ENCODE results near the gene UGT1A7. TPM values are rescaled to one million over a fixed set of nuclear protein-coding genes. Genes with fewer than 3 reads are reported as not detected.
"Not testable (repeated sequence)": the region's sequence is repeated elsewhere in the genome, so short reads cannot be mapped to it uniquely, and the experiment has no call there.

UGT1A7 gene
- total RNA-seq, 4 donors from 2014 or later = not detected

DNA sequence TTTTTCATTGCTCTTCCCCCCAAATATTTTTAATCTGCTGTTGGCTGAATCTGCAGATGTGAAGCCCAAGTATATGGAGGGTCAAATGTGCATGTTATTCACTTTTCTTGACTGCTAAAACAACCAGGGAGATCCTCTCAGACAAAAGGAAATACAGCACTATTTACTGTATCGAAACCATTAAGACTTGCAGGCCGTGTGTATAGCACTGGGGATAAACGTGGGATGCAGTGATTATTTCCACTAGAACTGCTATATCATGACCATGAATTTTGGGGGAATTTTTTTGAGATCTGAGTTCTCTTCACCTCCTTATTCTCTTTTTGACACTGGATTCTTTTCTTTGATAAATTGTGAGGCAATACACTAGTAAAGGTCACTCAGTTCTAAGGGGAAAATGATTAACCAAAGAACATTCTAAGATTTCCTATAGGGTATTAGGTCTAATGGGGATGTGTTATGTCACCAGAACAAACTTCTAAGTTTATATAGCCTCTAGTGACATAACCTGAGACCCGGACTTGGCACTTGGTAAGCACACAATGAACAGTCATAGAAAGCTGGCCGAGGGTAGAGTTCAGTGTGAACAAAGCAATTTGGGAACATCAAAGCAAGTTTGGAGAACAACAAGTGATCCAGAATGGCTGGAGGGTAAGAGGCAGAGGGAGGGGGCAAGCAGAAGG is 63.5 kb downstream of the UGT1A7 start:
- intact Hi-C loops (cut with DNase I; ENCODE audit: low total_unique reads) (no loop called here), in situ Hi-C loops (cut with MboI; ENCODE audit: low sequenced_read_pairs in 4 of 4) (no loop called here)
- no peaks in the 10 kb centered on the region for H3K27me3 ChIP-seq
- no peaks in the 10 kb centered on the region for H3K36me3 ChIP-seq
- no peak overlapping the region for H3K27ac ChIP-seq
- no peaks in the 10 kb centered on the region for H3K9me3 ChIP-seq
- H3K4me1 ChIP-seq = no peaks in the 10 kb centered on the region
- DNase-seq (no peak), ATAC-seq (no peak)
- no peak for TF ChIP-seq CTCF (IDR thresholded peaks at IDR 0.05 in 4 of 5, conservative IDR thresholded peaks at IDR 0.05 in 1 of 5)
- no peak for TF ChIP-seq POLR2A (IDR thresholded peaks at IDR 0.05)
- no peak overlapping the region for H3K4me3 ChIP-seq

DNA sequence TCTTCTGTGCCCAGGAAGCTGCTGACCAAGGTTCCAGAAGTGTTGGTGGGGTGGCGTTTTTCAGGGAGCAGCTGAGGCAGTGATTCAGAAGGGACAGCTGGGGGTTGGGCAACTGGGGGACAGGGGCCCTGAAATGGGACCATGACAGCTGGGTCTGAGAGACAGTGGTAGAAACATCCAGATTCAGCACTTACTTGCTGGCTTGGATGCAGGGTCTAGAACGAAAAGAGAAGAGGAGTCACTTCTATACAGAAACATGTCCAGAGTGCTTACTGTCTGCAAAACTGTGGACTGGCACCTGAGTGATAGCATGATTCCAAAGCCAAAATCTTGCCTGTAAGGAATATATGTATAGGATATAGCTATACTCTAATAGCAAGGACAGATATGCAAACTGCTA is 64.1 kb downstream of the UGT1A7 start:
- in situ Hi-C loops (cut with MboI; ENCODE audit: low sequenced_read_pairs in 4 of 4); H3K4me3 ChIP-seq; H3K36me3 ChIP-seq; intact Hi-C loops (cut with DNase I; ENCODE audit: low total_unique reads); H3K4me1 ChIP-seq; DNase-seq; H3K27me3 ChIP-seq; H3K27ac ChIP-seq; ATAC-seq; H3K9me3 ChIP-seq: not testable (repeated sequence)

GRCh38 chr2:233746475-233747282 is 65.0 kb downstream of the UGT1A7 start:
- TF ChIP-seq CTCF (IDR thresholded peaks at IDR 0.05 in 4 of 5, conservative IDR thresholded peaks at IDR 0.05 in 1 of 5) (no peak), POLR2A (IDR thresholded peaks at IDR 0.05) (no peak)
- Histone ChIP-seq H3K4me3 (no peak overlapping the region), H3K9me3 (no peaks in the 10 kb centered on the region), H3K36me3 (no peaks in the 10 kb centered on the region), H3K27ac (no peak overlapping the region), H3K27me3 (no peaks in the 10 kb centered on the region), H3K4me1 (no peaks in the 10 kb centered on the region)
- ATAC-seq (no peak), DNase-seq (no peak)
- in situ Hi-C loops (cut with MboI; ENCODE audit: low sequenced_read_pairs in 4 of 4) = no loop called here
- intact Hi-C loops (cut with DNase I; ENCODE audit: low total_unique reads) = no loop called here

DNA sequence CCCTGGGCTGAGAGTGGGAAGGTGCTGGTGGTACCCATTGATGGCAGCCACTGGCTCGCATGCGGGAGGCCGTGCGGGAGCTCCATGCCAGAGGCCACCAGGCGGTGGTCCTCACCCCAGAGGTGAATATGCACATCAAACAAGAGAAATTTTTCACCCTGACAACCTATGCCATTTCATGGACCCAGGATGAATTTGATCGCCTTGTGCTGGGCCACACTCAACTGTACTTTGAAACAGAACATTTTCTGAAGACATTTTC is 65.5 kb downstream of the UGT1A7 start:
- Histone ChIP-seq H3K4me1 (no peaks in the 10 kb centered on the region), H3K4me3 (no peak overlapping the region), H3K36me3 (no peaks in the 10 kb centered on the region), H3K27me3 (no peaks in the 10 kb centered on the region), H3K27ac (no peak overlapping the region), H3K9me3 (no peaks in the 10 kb centered on the region)
- intact Hi-C loops (cut with DNase I; ENCODE audit: low total_unique reads) = no loop called here
- in situ Hi-C loops (cut with MboI; ENCODE audit: low sequenced_read_pairs in 4 of 4) = no loop called here
- DNase-seq (no peak), ATAC-seq (no peak)
- TF ChIP-seq POLR2A (IDR thresholded peaks at IDR 0.05) (no peak), CTCF (IDR thresholded peaks at IDR 0.05 in 4 of 5, conservative IDR thresholded peaks at IDR 0.05 in 1 of 5) (no peak)

DNA sequence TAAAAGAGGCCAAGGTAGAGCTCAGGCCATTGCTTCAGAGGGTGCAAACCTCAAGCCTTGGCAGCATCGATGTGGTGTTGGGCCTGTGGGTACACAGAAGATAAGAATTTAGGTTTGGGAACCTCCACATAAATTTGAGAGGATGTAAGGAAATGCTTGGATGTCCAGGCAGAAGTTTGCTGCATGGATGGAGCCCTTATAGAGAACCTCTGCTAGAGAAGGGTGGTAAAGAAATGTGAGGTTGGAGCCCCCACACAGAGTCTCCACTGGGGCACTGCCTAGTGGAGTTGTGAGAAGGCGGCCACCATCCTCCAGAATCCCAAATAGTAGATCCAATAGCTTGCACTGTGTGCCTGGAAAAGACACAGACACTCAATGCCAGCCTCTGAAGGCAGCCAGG is 69.0 kb downstream of the UGT1A7 start:
- DNase-seq; H3K27me3 ChIP-seq; intact Hi-C loops (cut with DNase I; ENCODE audit: low total_unique reads); in situ Hi-C loops (cut with MboI; ENCODE audit: low sequenced_read_pairs in 4 of 4); H3K36me3 ChIP-seq; H3K9me3 ChIP-seq; H3K4me1 ChIP-seq; H3K4me3 ChIP-seq; H3K27ac ChIP-seq; ATAC-seq: not testable (repeated sequence)

- ATAC-seq; H3K27ac ChIP-seq; H3K4me1 ChIP-seq; intact Hi-C loops (cut with DNase I; ENCODE audit: low total_unique reads); H3K4me3 ChIP-seq; in situ Hi-C loops (cut with MboI; ENCODE audit: low sequenced_read_pairs in 4 of 4); H3K9me3 ChIP-seq; H3K27me3 ChIP-seq; H3K36me3 ChIP-seq; DNase-seq: not testable (repeated sequence)
Measured at GRCh38 chr2:233751212-233752009, 69.7 kb downstream of the UGT1A7 start.
